PC-9 (cell line): ENCODE results near the gene NACC2. TPM values are rescaled to one million over a fixed set of nuclear protein-coding genes. Genes with fewer than 3 reads are reported as not detected.

Source experiments
- BruUV-seq: library from RNA; stranded (reverse); fragments of 400-500 nt; replicated peaks from 2 replicates; lab custom pipeline; 2021; lab: Mats Ljungman, UMichigan
- CTCF ChIA-PET: fragments of 300-600 bp; sonication (Branson Sonifier 250); formaldehyde crosslinking; loops from one replicate; lab custom pipeline; 2022; ENCODE audit warnings: antibody characterized with exemption; lab: Charles Lee
- POLR2A ChIA-PET: fragments of 300-600 bp; sonication (Branson Sonifier 250); formaldehyde crosslinking; loops from one replicate; lab custom pipeline; 2022; ENCODE audit warnings: antibody characterized with exemption; ENCODE audit not compliant: unreplicated experiment; lab: Charles Lee
- DNase-seq, 2 experiments: peaks; one replicate each; pipeline versions ENCODE4 v3.0.0 to v3.0.0-alpha.2; 2015 to 2022; ENCODE audit warnings: mixed read lengths in 1 of 2
- H2AFZ ChIP-seq: fragments of 200-600 bp; sonication (generic); 2 replicates; pipeline ENCODE4 v1.8.1; 2017; ENCODE audit warnings: antibody characterized with exemption
- H3F3A ChIP-seq: fragments of 200-600 bp; sonication (generic); 2 replicates; pipeline ENCODE4 v1.8.1; 2017; ENCODE audit warnings: antibody characterized with exemption, mild to moderate bottlenecking, low read depth; ENCODE audit not compliant: insufficient read depth
- H3K27ac ChIP-seq: fragments of 200-600 bp; sonication (generic); 2 replicates; pipeline ENCODE4 v1.6.1; 2016; ENCODE audit warnings: mixed run types
- H3K27me3 ChIP-seq: fragments of 200-600 bp; sonication (generic); 2 replicates; pipeline ENCODE4 v1.6.1; 2016; ENCODE audit warnings: low read depth, mixed run types; ENCODE audit not compliant: insufficient read depth
- H3K36me3 ChIP-seq: fragments of 200-600 bp; sonication (generic); 2 replicates; pipeline ENCODE4 v1.6.1; 2016; ENCODE audit warnings: low read depth, mixed run types
- H3K4me1 ChIP-seq: fragments of 200-600 bp; sonication (generic); replicated peaks from 2 replicates; pipeline ENCODE4 v1.6.1; 2016; ENCODE audit warnings: mixed run types; ENCODE audit not compliant: insufficient read depth
- H3K4me2 ChIP-seq: fragments of 200-600 bp; sonication (generic); 2 replicates; pipeline ENCODE4 v1.6.1; 2017; ENCODE audit warnings: mixed run types
- H3K4me3 ChIP-seq: fragments of 200-600 bp; sonication (generic); 2 replicates; pipeline ENCODE4 v1.6.1; 2016; ENCODE audit warnings: mixed run types
- H3K79me2 ChIP-seq: fragments of 200-600 bp; sonication (generic); 2 replicates; pipeline ENCODE4 v1.6.1; 2017; ENCODE audit warnings: low read depth, mixed run types
- H3K9me2 ChIP-seq: fragments of 200-600 bp; sonication (generic); 2 replicates; pipeline ENCODE4 v1.8.1; 2017; ENCODE audit warnings: mild to moderate bottlenecking; ENCODE audit not compliant: insufficient read depth
- H3K9me3 ChIP-seq: fragments of 200-600 bp; sonication (generic); 2 replicates; pipeline ENCODE4 v1.8.1; 2016; ENCODE audit warnings: low read depth; ENCODE audit not compliant: insufficient read depth
- H4K20me1 ChIP-seq: fragments of 200-600 bp; sonication (generic); 2 replicates; pipeline ENCODE4 v1.8.1; 2017; ENCODE audit not compliant: insufficient read depth
- CTCF ChIP-seq: fragments of 200-600 bp; sonication (generic); conservative IDR thresholded peaks from 2 replicates; pipeline ENCODE4 v1.6.1; 2017; ENCODE audit warnings: mixed run types, antibody characterized with exemption, mild to moderate bottlenecking, moderate library complexity
- EZH2 ChIP-seq: fragments of 200-600 bp; sonication (generic); IDR thresholded peaks from 2 replicates; pipeline ENCODE4 v1.8.0; 2017; ENCODE audit warnings: antibody characterized with exemption, low read depth
- intact Hi-C: fragments of 100-400 bp; cut with micrococcal nuclease; formaldehyde crosslinking; loops from one replicate; pipeline ENCODE4 v1.10.0; 2022; ENCODE audit not compliant: unreplicated experiment
- total RNA-seq: library from RNA; stranded (reverse); gene quantifications from 2 replicates; pipeline ENCODE4 v1.2.3, GENCODE V29; 2021

The NACC2 gene
- total RNA-seq, 1 experiment from 2014 or later = 22.4 TPM

DNA sequence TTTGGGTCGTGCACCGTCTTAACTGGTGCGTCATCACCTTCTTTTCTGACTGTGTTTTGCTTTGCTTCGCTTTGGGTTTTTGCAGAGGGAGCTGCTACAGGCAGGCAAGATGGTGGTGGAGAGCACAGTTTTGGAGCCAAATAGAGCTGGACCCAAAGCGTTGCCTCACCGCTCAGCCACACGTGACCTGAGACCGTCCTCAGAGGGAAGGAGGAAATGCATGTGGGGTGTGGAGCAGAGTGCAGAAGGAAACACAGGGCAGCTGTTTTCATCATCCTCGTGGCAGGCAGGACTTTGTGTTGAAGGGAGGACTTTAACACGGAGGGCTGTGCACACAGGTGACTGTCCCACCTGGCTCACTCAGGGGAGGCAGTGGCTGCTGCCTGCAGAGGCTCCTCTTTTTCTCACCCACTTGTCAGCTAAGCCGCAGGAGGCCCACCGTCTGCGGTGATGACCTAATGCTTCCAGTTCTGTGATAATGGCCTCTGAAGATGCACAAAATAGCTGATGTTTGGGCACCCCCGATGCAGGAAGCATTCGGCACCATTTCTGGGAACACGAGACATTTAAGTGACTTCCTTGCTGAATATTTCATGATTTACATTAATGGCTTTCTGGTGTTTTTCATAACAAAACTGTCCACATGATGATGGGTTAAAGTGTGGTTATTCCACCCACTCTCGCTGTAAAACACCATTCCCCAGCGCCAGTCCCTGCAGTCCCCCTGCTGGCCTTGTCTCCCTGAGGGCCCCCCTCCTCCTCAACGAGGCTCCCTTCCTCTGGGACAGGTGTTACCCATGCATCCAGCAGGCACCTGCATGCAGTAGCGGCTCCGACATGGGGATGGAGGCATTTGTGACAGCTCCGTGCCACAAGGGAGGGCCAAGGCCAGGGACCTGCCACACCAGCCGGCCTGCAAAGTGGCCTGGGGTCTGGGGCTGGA, 121.5 kb downstream of the NACC2 start:
- H3K27me3 ChIP-seq = no peaks in the 10 kb centered on the region
- H3K27ac ChIP-seq = no peak overlapping the region
- intact Hi-C loops = no loop called here
- no TSS peak for BruUV-seq
- TF ChIP-seq EZH2 (no peak), CTCF (no peak)
- no peaks in the 10 kb centered on the region for H3F3A ChIP-seq
- CTCF ChIA-PET = no interaction called here
- DNase-seq = no peak
- no peaks in the 10 kb centered on the region for H3K9me2 ChIP-seq
- no peaks in the 10 kb centered on the region for H3K36me3 ChIP-seq
- no peaks in the 10 kb centered on the region for H3K4me1 ChIP-seq
- H2AFZ ChIP-seq = no peak overlapping the region
- no peaks in the 10 kb centered on the region for H3K9me3 ChIP-seq
- no peak overlapping the region for H3K4me3 ChIP-seq
- no peaks in the 10 kb centered on the region for H4K20me1 ChIP-seq
- no peaks in the 10 kb centered on the region for H3K79me2 ChIP-seq
- POLR2A ChIA-PET = no interaction called here
- no peak overlapping the region for H3K4me2 ChIP-seq

DNA sequence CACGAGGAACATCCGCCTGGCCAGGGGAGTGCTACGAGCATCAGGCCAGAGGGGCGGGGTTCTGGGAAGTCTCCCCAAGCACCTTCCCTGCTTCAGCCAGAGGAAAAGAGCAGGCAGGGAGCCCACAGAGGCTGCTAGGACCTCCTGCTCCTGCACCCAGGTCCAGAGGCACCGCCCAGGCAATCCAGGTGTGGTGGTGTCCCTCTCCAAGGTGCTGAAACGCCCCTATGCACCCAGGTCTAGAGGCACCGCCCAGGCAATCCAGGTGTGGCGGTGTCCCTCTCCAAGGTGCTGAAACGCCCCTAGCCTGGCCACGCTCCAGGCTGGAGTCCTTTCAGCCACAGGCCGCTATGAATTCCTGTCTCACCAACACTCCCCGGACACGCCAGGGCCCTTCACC, 123.2 kb downstream of the NACC2 start:
- H3K9me3 ChIP-seq = no peaks in the 10 kb centered on the region
- ChIA-PET POLR2A (no interaction called here), CTCF (no interaction called here)
- no peak overlapping the region for H3K27ac ChIP-seq
- no peak overlapping the region for H2AFZ ChIP-seq
- BruUV-seq = no TSS peak
- no peak overlapping the region for H3K4me2 ChIP-seq
- no peaks in the 10 kb centered on the region for H3K9me2 ChIP-seq
- no peaks in the 10 kb centered on the region for H3K27me3 ChIP-seq
- H4K20me1 ChIP-seq = no peaks in the 10 kb centered on the region
- peak; percentile 47 to 83 for DNase-seq
- no peaks in the 10 kb centered on the region for H3K79me2 ChIP-seq
- H3K36me3 ChIP-seq = no peaks in the 10 kb centered on the region
- H3K4me1 ChIP-seq = no peaks in the 10 kb centered on the region
- intact Hi-C loops = no loop called here
- TF ChIP-seq EZH2 (no peak), CTCF (no peak)
- H3K4me3 ChIP-seq = no peak overlapping the region
- no peaks in the 10 kb centered on the region for H3F3A ChIP-seq

DNA sequence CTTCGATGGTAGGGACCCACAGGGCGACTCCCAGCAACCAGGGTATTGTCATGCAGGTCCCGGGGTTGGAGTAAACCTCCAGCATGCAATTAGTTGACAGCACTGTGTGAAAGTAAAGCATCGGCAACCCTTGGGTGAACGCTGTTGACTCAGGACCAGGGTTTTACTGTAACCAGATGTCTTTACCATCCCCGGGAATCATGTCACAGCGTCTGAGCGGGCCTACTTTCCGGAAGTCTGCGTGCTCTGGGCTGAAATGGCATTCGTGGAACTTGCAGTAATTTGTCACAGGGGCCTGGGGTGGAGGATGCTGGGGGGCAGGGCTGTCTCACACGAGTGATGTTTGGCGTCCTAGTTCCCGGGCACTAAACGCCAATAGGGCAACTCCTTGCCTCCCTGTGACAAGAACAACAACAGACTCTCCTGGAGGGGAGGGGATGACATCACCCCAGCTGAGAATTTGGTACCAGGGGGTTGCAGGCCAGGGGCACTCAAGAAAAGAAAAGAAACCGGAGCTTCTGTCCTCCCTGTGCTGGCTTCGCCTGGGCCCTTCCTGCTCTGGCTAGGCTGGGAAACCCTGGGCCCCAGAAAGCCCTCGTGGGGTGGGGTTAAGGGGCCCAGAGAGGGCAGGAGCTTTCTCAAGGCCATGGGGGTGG, 123.8 kb downstream of the NACC2 start:
- H4K20me1 ChIP-seq = no peaks in the 10 kb centered on the region
- intact Hi-C loops = no loop called here
- no peak overlapping the region for H2AFZ ChIP-seq
- no peak overlapping the region for H3K4me2 ChIP-seq
- DNase-seq = no peak
- no peak overlapping the region for H3K27ac ChIP-seq
- BruUV-seq = no TSS peak
- TF ChIP-seq EZH2 (no peak), CTCF (no peak)
- no peaks in the 10 kb centered on the region for H3K79me2 ChIP-seq
- no peaks in the 10 kb centered on the region for H3K4me1 ChIP-seq
- no peaks in the 10 kb centered on the region for H3K36me3 ChIP-seq
- POLR2A ChIA-PET = no interaction called here
- no peaks in the 10 kb centered on the region for H3F3A ChIP-seq
- H3K9me2 ChIP-seq = no peaks in the 10 kb centered on the region
- no peaks in the 10 kb centered on the region for H3K9me3 ChIP-seq
- H3K4me3 ChIP-seq = no peak overlapping the region
- CTCF ChIA-PET = no interaction called here
- no peaks in the 10 kb centered on the region for H3K27me3 ChIP-seq
